ENCODE data around the gene SEPTIN1.

Gene SEPTIN1

DNA sequence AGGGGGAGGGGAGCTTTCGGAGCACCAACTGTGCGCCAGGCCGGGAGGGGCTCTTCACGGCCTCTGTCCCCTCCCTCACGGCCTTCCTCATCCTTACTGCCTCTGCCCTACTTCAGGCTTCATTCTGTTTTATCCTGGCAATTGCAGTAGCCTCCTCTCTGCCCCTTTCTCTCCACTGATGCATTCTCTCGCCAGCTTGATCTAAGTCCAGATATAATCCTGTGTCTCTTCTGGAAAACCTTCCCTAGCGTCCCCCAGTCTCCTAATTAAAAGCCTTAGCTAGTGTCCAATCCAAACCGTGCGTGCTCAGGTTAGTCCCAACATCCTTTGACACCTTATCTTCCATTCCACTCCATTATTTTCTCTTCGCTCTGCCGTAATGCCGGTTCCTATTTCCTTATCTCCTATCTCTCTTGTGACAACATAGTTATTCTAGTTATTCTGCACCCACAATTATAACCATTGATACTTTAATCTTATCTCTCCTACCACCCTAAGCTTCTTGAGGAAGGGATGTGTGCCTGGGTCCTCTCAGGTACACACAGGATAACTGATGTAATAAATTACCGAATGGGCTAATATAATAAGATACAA lies 13.7 kb upstream of the SEPTIN1 start:
- peak overlapping the region; percentile 41 for H3K27ac Mint-ChIP-seq
- H3K9me3 Mint-ChIP-seq = no peaks in the 10 kb centered on the region
- H3K36me3 Mint-ChIP-seq (ENCODE audit: low read depth) = peaks cover 15% of the 10 kb centered on the region
- no peak for DNase-seq (ENCODE audit: low spot score)
- no peaks in the 10 kb centered on the region for H3K27me3 Mint-ChIP-seq (ENCODE audit: low read depth)
- H3K4me3 Mint-ChIP-seq = peak overlapping the region; percentile 90
- H3K4me1 Mint-ChIP-seq (ENCODE audit: low read depth) = peaks cover 29% of the 10 kb centered on the region

DNA sequence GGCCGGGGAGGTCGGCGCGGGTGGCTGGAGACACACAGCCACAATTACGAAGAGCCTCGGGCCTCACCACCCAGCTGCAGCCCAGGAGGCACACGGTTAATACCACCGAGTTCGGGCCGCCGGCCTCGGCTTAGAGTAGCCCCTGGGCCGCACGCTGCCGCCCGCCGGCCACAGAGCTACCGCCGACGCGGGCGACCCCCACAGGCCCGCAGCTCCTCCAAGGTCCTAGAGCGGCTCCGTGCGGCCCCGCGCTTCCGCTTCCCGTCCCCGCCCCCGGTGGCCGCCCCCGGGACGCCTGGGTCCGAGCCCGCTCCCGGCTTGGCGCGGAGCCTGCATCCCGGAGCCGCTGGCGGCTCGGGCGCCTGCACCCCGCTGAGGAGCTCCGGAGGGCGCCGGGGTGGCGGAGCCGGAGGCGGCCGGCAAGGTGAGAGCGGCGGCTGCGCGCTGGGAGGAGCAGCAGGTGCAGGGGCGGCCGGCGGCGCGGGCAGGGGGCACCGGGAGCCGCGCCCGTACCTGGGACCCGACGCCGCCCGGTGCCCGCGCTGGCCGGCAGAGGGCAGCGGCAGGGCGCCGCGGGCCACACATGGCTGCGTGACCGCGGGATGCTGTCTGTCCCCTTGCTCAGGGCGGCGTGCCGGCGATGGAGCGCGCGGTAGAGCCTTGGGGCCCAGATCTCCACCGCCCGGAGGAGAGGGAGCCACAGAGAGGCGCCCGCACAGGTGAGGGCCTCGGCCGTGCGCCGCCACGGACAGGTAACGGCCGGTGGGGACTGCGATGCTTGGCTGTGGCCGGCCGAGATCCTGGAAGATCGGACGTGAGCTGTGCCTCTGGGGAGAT lies 13.0 kb upstream of the SEPTIN1 start, which contains the start of gene ZNF48:
TSS of gene ZNF48 (plus strand) at position 266 of the 837 bp plus-strand sequence. CDS start at position 641, 375 bp downstream.
- peak; percentile 57 for DNase-seq (ENCODE audit: low spot score)

DNA sequence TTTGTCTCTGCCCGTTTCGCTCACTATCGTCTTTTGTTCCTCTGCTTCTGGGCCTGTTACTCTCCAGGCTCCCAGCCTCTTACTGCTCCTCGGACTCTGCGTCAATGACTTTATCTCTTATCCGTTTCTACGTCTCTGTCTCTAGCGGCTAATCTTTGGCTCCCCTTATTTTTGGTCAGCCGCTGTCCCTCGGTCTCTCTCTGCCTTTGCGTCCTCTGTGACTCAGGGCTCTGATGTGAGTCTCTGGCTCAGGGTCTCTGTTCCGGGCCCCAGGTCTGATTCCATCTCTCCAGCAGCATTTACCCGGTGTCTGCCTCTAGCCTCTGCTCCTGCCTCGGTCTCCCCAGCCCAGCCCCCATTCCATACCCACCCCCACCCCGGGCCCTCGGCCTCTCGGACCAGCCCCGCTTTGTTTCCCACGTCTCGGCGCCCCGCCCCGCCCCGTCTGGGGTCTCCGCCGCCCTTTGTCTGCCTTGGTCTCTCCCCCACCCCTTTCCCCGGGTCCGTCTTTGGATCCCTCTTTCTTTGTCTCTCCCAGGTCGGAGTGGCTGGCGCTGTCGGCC lies 12.3 kb upstream of the SEPTIN1 start:
- H3K27ac Mint-ChIP-seq = peak overlapping the region; percentile 52
- H3K27me3 Mint-ChIP-seq (ENCODE audit: low read depth) = no peaks in the 10 kb centered on the region
- H3K4me3 Mint-ChIP-seq = peak overlapping the region; percentile 86
- H3K4me1 Mint-ChIP-seq (ENCODE audit: low read depth) = peaks cover 22% of the 10 kb centered on the region
- DNase-seq (ENCODE audit: low spot score) = no peak
- H3K9me3 Mint-ChIP-seq = no peaks in the 10 kb centered on the region
- peaks cover 11% of the 10 kb centered on the region for H3K36me3 Mint-ChIP-seq (ENCODE audit: low read depth)

More for the DNA sequence above, 13.0 kb upstream of the SEPTIN1 start, which contains the start of gene ZNF48:
- peaks cover 15% of the 10 kb centered on the region for H3K36me3 Mint-ChIP-seq (ENCODE audit: low read depth)
- H3K27ac Mint-ChIP-seq = peak within 1 kb of the TSS; percentile 52
- H3K27me3 Mint-ChIP-seq (ENCODE audit: low read depth) = no peaks in the 10 kb centered on the region
- H3K9me3 Mint-ChIP-seq = no peaks in the 10 kb centered on the region
- peaks cover 26% of the 10 kb centered on the region for H3K4me1 Mint-ChIP-seq (ENCODE audit: low read depth)
- peak within 1 kb of the TSS; percentile 90 for H3K4me3 Mint-ChIP-seq

DNA sequence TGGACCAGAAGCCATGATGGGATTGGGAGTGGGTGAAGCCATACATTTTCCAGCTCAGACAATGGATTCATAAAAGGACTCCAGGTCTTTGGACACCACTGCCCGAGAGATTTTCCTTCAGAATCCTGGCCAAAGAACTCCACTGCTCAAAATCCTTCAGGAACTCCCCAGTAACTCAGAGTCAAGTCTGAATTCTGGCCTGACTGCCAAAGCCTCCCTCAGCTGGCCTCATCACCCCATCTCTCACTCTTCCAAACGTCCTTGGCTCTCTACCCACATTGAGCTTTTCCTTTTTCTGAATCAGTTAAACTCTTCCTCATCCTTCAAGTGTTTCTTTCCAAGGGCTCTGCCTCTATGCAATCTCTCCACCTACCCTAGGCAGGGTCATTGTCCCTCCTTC lies 1.2 kb upstream of the SEPTIN1 start:
- Mint-ChIP-seq H3K4me1 (ENCODE audit: low read depth) (peaks cover 32% of the 10 kb centered on the region), H3K27ac (peak overlapping the region; percentile 87), H3K9me3 (no peaks in the 10 kb centered on the region), H3K27me3 (ENCODE audit: low read depth) (no peaks in the 10 kb centered on the region), H3K4me3 (peak overlapping the region; percentile 92), H3K36me3 (ENCODE audit: low read depth) (peaks cover 26% of the 10 kb centered on the region)
- DNase-seq (ENCODE audit: low spot score) = no peak

DNA sequence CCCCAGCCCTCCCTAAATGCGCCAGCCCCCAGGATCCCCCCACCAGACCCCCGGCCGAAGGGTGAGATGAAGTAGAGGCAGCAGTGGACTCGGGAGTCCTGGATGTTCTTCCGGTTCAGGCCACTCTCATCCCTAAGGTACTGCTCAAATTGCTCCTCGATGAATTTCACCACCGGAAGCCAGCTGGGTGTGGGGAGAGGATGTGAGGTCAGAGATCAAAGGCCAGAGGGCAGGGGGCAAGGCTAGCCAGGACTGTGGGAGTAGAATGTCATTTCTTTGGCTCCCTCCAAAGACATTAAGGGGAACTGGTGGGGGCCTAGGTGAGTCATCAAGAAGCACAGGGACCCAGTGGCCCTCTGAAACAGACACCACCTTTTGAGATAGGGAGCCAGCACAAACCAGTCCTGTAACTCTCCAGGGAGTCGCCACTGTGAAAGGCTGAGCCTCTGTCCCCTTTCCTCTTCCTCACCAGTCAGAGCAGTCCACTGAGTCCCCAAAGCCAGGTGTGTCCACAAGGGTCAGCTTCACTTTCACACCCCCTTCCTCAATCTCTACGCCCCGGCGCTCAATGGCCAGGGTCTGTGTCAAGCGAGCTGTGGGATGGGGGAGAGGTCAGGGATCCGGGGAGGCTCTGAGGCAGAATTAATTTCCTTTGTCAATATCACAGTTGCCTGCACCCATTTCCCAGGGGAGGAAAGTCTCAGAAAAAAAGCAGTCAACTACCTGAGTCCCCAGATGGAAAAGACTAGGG lies 895 bp downstream of the SEPTIN1 start:
- H3K36me3 Mint-ChIP-seq (ENCODE audit: low read depth) = peaks cover 29% of the 10 kb centered on the region
- peak overlapping the region; percentile 87 for H3K27ac Mint-ChIP-seq
- H3K4me1 Mint-ChIP-seq (ENCODE audit: low read depth) = peaks cover 41% of the 10 kb centered on the region
- peak overlapping the region; percentile 92 for H3K4me3 Mint-ChIP-seq
- no peak for DNase-seq (ENCODE audit: low spot score)
- H3K27me3 Mint-ChIP-seq (ENCODE audit: low read depth) = no peaks in the 10 kb centered on the region
- no peaks in the 10 kb centered on the region for H3K9me3 Mint-ChIP-seq

DNA sequence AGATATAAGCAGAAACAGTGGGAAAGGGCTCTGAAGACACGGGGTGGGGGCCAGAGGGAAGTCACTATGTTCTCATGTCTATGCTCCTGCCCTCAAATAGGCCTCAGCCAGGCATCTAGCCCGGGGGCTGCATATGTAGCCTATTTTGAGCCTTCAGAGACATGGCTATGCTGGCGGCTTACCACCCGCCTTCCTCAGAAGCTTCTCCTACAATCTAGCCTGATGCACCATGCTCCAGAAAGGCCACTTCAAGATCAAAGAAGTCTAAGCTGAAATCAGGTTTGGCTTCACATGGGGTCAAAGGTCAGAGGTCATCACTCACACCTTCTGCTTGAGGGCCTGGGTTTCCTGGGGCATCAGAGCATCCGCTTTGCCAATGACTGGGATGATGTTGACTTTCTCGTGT lies 1.6 kb downstream of the SEPTIN1 start:
- Mint-ChIP-seq H3K27me3 (ENCODE audit: low read depth) (no peaks in the 10 kb centered on the region), H3K4me1 (ENCODE audit: low read depth) (peaks cover 41% of the 10 kb centered on the region), H3K27ac (peak overlapping the region; percentile 87), H3K36me3 (ENCODE audit: low read depth) (peaks cover 29% of the 10 kb centered on the region), H3K9me3 (no peaks in the 10 kb centered on the region), H3K4me3 (peak overlapping the region; percentile 92)
- no peak for DNase-seq (ENCODE audit: low spot score)

DNA sequence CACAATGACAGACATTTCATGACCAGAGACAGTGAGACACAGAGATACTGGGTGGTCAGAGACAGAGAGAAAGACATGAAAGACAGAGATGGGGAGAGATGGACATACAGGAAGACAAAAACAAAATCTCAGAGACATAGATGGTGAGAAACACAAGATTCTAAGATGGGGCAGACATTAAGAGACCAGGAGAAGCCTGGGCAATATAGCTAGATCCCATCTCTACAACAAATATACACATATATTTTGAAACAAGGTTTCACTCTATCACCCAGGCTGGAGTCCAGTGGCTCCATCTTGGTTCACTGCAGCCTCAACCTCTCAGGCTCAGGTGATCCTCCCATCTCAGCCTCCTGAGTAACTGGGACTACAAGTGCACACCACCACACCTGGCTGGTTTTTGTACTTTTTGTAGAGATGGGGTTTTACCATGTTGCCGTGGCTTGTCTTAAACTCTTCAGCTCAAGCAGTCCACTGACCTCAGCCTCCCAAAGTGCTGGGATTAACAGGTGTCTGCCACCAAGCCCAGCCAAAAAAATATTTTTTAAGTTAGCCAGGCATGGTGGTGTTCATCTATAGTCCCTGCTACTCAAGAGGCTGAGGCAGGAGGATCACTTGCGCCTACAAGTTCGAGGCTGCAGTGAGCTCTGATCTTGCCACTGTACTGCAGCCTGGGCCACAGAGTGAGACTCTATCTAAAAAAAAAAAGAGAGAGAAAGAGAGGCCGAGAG lies 2.1 kb downstream of the SEPTIN1 start:
- Mint-ChIP-seq H3K9me3 (no peaks in the 10 kb centered on the region), H3K4me1 (ENCODE audit: low read depth) (peaks cover 40% of the 10 kb centered on the region), H3K36me3 (ENCODE audit: low read depth) (peaks cover 31% of the 10 kb centered on the region), H3K4me3 (peak overlapping the region; percentile 92), H3K27ac (peak overlapping the region; percentile 98), H3K27me3 (ENCODE audit: low read depth) (no peaks in the 10 kb centered on the region)
- DNase-seq (ENCODE audit: low spot score) = no peak

DNA sequence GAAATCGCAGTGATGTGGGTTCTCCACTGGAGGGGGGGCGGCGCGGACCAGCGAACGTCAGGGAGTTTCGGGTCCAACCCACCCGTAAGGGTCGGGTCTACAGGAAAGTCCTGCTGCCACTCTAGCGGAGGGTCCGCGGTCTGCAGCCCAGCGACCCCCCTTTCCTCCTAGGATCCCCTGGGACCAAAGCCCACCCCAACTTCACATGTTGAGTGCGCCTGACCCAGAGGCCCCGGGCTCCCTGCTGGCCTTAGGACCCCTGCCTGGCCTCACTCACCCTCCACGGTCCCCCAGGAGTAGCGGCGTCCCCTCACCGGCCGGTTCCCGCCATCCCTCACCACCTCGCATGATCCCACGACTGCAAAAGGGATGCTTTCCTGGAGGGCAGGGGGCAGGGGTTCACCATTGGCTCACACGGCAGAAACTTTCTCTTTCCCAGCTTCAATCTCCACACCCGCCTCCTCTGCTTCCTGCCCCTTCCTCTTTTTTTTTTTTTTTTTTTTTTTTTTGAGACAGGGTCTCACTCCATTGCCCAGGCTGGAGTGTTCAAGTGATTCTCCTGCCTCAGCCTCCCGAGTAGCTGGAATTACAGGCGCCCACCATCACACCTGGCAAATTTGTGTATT lies 3.1 kb downstream of the SEPTIN1 start:
- Mint-ChIP-seq H3K4me3 (peak overlapping the region; percentile 92), H3K27ac (peak overlapping the region; percentile 98), H3K4me1 (ENCODE audit: low read depth) (peaks cover 40% of the 10 kb centered on the region), H3K27me3 (ENCODE audit: low read depth) (no peaks in the 10 kb centered on the region), H3K36me3 (ENCODE audit: low read depth) (peaks cover 31% of the 10 kb centered on the region), H3K9me3 (no peaks in the 10 kb centered on the region)
- no peak for DNase-seq (ENCODE audit: low spot score)

DNA sequence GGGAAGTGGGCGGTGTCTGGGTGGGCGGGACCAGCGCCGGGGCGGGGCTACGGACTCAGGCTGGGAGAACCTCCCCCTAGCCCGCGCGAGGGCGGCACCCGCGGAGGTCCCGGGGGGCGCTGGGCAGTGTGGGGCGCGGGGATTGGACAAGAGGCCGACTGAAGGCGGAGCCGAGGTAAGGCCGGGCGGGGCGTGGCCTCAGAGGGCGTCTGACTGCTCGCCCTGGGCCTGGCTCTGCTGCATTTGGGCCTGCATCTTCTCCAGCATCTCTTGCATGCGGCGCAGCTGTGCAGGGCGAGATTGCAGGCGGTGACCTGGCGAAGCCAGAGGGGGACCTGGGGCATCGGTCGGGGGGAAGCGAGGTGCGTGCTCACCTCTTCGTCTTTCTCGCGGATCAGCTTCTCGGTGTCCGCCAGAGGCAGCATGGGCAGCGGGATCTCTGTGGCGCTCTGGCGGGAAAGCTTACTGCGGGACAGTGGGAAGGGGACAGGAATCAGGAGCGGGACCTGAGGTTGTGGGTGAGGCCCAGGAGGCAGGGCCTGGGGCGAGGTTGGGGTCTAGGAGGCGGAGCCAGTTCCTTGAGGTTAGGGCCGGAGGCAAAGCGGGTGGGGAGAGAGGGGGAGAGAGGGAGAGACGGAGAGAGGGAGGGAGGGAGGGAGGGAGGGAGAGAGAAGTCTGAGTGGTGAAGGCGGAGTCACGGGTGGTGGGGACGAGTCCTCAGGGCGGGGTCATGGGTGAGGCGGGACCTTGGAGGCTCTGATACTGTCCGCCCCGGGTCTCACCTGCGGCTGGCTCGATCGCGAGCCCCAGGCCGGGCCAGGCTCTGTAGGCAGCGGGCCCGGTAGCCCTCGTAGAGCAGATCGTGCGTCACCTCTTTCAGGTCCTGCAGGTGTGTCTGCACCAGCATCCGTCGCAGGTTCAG lies 3.9 kb downstream of the SEPTIN1 start:
- peaks cover 31% of the 10 kb centered on the region for H3K36me3 Mint-ChIP-seq (ENCODE audit: low read depth)
- H3K27me3 Mint-ChIP-seq (ENCODE audit: low read depth) = no peaks in the 10 kb centered on the region
- peak overlapping the region; percentile 98 for H3K27ac Mint-ChIP-seq
- H3K9me3 Mint-ChIP-seq = no peaks in the 10 kb centered on the region
- peaks cover 37% of the 10 kb centered on the region for H3K4me1 Mint-ChIP-seq (ENCODE audit: low read depth)
- peak overlapping the region; percentile 92 for H3K4me3 Mint-ChIP-seq
- peak; percentile 98 for DNase-seq (ENCODE audit: low spot score)

DNA sequence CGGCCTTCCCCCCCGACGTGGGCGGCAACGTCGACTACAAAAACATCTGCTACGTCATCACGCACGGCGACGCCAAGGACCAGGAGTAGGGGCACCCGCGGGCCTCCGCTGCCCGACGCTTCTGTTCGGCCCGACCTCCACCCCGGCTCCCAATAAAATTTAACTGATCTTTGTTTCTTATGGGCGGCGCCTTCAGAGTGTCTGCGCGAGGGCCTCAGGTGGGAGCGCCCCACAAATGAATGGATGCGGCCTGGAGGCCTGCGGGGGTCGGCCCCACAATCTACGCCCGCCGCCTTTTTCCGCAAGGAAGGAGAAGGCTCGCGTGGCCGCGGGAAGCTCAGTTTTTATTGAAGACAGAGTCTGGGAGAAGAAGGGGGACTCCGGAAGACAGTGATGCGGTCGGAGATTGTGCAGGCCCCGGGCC lies 4.5 kb downstream of the SEPTIN1 start:
- Mint-ChIP-seq H3K9me3 (no peaks in the 10 kb centered on the region), H3K27me3 (ENCODE audit: low read depth) (no peaks in the 10 kb centered on the region), H3K36me3 (ENCODE audit: low read depth) (peaks cover 31% of the 10 kb centered on the region), H3K4me1 (ENCODE audit: low read depth) (peaks cover 31% of the 10 kb centered on the region), H3K4me3 (peak overlapping the region; percentile 92), H3K27ac (peak overlapping the region; percentile 98)
- peak; percentile 84 for DNase-seq (ENCODE audit: low spot score)

DNA sequence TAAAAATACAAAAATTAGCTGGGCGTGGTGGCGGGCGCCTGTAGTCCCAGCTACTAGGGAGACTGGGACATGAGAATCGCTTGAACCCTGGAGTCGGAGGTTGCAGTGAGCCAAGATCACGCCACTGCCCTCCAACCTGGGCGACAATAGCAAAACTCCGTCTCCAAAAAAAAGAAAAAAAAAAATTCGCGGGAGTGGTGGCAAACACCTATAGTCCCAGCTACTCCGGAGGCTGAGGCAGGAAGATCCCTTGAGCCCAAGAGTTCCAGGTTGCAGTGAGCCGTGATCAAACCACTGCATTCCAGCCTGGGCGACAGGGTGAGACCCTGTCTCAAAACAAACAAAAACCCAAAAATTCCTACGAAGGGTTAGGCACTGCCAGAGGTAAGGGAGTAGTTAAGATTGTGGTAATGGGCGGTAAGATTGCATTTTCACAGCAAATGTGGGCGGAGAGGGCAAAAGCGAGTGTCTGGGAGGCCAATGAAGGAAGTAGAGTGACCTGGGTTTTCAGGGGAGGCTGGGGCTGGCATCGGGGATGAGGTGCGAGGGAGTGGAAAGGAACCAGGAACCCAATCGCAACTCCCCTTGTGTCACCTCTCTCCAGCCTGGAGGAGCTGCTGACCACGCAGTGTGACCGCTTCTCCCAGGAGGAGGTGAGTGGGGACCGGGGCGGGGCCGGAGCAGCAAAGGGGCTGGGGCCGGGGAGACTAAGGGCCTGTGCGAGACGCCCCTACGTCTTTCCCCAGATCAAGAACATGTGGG lies 5.1 kb downstream of the SEPTIN1 start:
- peak overlapping the region; percentile 98 for H3K27ac Mint-ChIP-seq
- no peaks in the 10 kb centered on the region for H3K9me3 Mint-ChIP-seq
- H3K4me1 Mint-ChIP-seq (ENCODE audit: low read depth) = peaks cover 26% of the 10 kb centered on the region
- peak overlapping the region; percentile 92 for H3K4me3 Mint-ChIP-seq
- peaks cover 31% of the 10 kb centered on the region for H3K36me3 Mint-ChIP-seq (ENCODE audit: low read depth)
- H3K27me3 Mint-ChIP-seq (ENCODE audit: low read depth) = no peaks in the 10 kb centered on the region
- no peak for DNase-seq (ENCODE audit: low spot score)

Data from T-helper 2 cell treated with Interferon-gamma antibody and Interleukin-4, amounts not matched to agents 5 μg/mL and 100 μg/mL, for 36 hours (primary cell).